ENCODE measurements around the gene UGT1A5. TPM values are rescaled to one million over a fixed set of nuclear protein-coding genes. Genes with fewer than 3 reads are reported as not detected.

The UGT1A5 gene
- total and polyA plus RNA-seq, 10 of the 15 experiments (the other 5 are each of a cell fraction or from before 2014, with no cell fraction given), result not detected

DNA sequence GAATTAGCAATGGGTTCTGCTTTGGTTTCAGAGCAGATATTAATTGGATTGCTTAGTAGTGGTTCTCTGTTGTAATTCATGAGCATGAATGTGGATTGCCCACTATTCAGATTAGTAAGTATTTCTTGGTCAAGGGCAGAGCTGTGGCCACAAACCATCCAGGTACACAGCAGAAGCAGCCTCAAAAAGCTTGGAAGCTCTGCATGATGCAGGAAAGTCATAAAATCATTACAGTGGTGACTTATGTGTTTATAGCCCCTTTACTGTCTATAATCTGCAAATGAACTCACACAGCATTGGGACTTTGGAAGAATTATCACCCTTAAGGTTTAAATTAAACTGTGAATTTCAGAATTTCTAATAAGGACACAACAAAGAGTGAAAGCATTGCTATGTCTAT lies 45.4 kb downstream of the UGT1A5 start (continued):
- TF ChIP-seq CUX1 (IDR thresholded peaks at IDR 0.05; ENCODE audit: insufficient replicate concordance, low read depth, low read length), result no peak

- in situ Hi-C loops (cut with MboI), result no loop called here
- no peak overlapping the region for H3K9ac ChIP-seq (ENCODE audit: control insufficient read depth, insufficient read depth, low read length)
- RAD21 ChIA-PET (ENCODE audit: unreplicated experiment), result no interaction called here
- no peaks in the 10 kb centered on the region for H4K20me1 ChIP-seq (ENCODE audit: control insufficient read depth, insufficient read depth)
- CTCF ChIA-PET, result no interaction called here
- SMC1A ChIA-PET (ENCODE audit: uncharacterized antibody, unreplicated experiment), result no interaction called here
- H3K27me3 ChIP-seq (replicated peaks in 1 of 2; ENCODE audit: control insufficient read depth in 2 of 2, insufficient read depth in 2 of 2, low read length in 1 of 2), result peaks cover 0 to 3% of the 10 kb centered on the region in 2 experiments; a peak in 1 of 4 replicates
- H3K27ac ChIP-seq (ENCODE audit: control insufficient read depth, insufficient read depth), result no peak overlapping the region
- DNase-seq (ENCODE audit: low read depth, low spot score) (no peak), FAIRE-seq (no peak), ATAC-seq (no peak)
- WGBS (ENCODE audit: insufficient coverage, insufficient replicate concordance, low lambda C conversion rate, missing lambda C conversion rate), result 47% methylated on average over 2 of the region's 2 CpGs
- no peak overlapping the region for H3K4me2 ChIP-seq (ENCODE audit: control insufficient read depth, insufficient read depth)
- no peaks in the 10 kb centered on the region for H3K4me1 ChIP-seq (ENCODE audit: control insufficient read depth, insufficient read depth, low read length)
- POLR2A ChIA-PET, result no interaction called here
- no TSS peak for BruUV-seq (replicated peaks)
- TF ChIP-seq IRF4 (IDR thresholded peaks at IDR 0.05; ENCODE audit: low read depth, low read length) (no peak), EGR1 (IDR thresholded peaks at IDR 0.05; ENCODE audit: borderline replicate concordance in 1 of 2, low read depth in 2 of 2, low read length in 2 of 2) (no peak), ZSCAN29 (IDR thresholded peaks at IDR 0.05) (no peak), SIX5 (IDR thresholded peaks at IDR 0.05; ENCODE audit: low read depth, low read length, severe bottlenecking) (no peak), PML (IDR thresholded peaks at IDR 0.05; ENCODE audit: low read length) (no peak), EP300 (IDR thresholded peaks at IDR 0.05; ENCODE audit: borderline replicate concordance in 1 of 2, control insufficient read depth in 1 of 2, low read depth in 2 of 2, low read length in 2 of 2) (no peak), PAX5 (IDR thresholded peaks at IDR 0.05; ENCODE audit: borderline replicate concordance, low read depth, low read length) (no peak), SMC3 (IDR thresholded peaks at IDR 0.05; ENCODE audit: borderline replicate concordance, low read length) (no peak), ZNF24 (IDR thresholded peaks at IDR 0.05) (no peak), DPF2 (IDR thresholded peaks at IDR 0.05) (no peak), RBBP5 (conservative IDR thresholded peaks at IDR 0.05) (no peak), ZNF207 (IDR thresholded peaks at IDR 0.05; ENCODE audit: borderline replicate concordance) (no peak), FOXM1 (IDR thresholded peaks at IDR 0.05; ENCODE audit: low read depth, low read length) (no peak), STAT1 (conservative IDR thresholded peaks at IDR 0.05) (no peak), STAT3 (IDR thresholded peaks at IDR 0.05; ENCODE audit: low read depth, low read length) (no peak)
- TF ChIP-seq, protein P1, sequence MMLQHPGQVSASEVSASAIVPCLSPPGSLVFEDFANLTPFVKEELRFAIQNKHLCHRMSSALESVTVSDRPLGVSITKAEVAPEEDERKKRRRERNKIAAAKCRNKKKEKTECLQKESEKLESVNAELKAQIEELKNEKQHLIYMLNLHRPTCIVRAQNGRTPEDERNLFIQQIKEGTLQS (IDR thresholded peaks at IDR 0.05; ENCODE audit: borderline replicate concordance, extremely low read depth, low read depth, low read length), result no peak
- H3K4me3 ChIP-seq, result no peak overlapping the region
- no peak overlapping the region for H2AFZ ChIP-seq (ENCODE audit: control insufficient read depth, low read depth, low read length)
- intact Hi-C loops (cut with micrococcal nuclease; ENCODE audit: unreplicated experiment), result no loop called here
- no peaks in the 10 kb centered on the region for H3K36me3 ChIP-seq (ENCODE audit: control insufficient read depth in 2 of 2, insufficient read depth in 2 of 2, low read length in 1 of 2)
- H3K9me3 ChIP-seq (replicated peaks; ENCODE audit: control insufficient read depth, insufficient read depth, low read length), result no peaks in the 10 kb centered on the region; the same call in 2 of the 3 replicates
- H3K79me2 ChIP-seq (ENCODE audit: control insufficient read depth, insufficient read depth, low read length), result no peaks in the 10 kb centered on the region
Observed at GRCh38 chr2:233758849-233759248, 46.1 kb downstream of the UGT1A5 start.

All from GM12878 (cell line).